ENCODE data around the gene NPIPA2.
"Not testable (repeated sequence)": the region's sequence is repeated elsewhere in the genome, so short reads cannot be mapped to it uniquely, and the experiment has no call there.

The NPIPA2 gene

DNA sequence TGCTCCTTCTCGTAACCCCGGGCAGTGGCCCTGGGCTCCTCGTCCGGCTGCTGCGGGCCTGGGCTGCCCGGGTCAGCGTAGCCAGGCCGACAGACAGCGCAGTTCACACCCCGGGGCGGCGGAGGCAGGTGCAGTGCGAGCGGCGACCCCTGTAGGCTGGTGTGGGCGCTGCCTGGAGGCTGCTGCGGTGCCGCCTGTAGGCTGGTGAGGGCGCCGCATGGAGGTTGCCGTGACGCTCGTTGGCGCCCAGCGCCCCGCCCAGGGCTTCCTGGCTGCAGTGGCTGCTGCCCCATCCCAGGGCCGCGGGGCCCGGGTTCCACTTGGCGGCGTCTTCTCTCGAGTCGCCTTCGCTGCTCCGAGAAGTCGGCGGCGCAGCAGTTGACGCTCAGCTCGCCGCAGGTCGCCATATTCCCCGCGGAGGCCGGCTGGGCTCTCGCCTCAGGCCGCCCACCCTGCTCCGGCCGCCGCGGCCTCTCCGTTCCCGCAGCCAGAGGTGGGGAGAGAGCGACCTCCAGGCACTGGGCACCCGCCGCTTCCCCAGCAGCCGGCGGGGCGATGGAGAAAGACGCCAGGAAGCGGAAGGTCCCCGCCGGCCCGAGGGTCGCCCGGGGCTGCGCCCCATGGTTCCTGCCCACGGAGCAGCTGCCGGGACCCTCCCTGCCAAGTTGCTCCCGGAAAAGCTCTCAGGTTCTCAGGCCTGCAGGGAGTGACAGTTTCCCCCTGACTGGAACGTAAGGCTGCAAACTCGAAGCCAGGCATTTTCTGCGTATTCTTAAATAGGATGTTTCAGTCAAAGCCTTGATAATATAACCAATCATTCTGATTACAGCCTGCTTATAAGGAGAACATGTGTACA, at the start of gene NPIPA2:
TSS of gene NPIPA2 (plus strand) at position 261 of the 856 bp plus-strand sequence. CDS start 5,533 bp downstream, outside the sequence.
- in situ Hi-C loops (cut with MboI; ENCODE audit: low pct_unique_long_range_greater_than_20kb, low sequenced_read_pairs, unreplicated experiment) = not testable (repeated sequence)

DNA sequence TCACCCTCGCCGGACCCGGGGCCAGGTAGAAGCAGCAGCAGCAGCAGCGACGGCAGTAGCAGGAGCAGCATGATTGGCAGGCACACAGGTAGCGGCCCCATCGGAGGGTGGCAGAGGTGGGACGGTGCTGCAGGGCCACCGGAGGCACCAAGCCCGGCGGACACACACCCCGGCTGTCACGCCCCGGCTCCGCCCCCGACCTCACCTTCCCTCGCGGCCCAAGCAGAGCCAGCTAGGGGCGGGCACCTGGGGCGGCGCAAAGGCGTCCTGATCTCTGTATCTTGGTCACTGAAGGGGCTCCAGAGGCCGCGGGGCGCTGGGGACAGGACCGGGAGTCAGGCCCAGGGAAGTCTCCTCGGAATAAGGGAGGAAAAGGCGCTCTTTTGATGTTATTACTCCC, 48.2 kb upstream of the NPIPA2 start, which contains the start of gene PLA2G10:
TSS of gene PLA2G10 (minus strand) at position 180 of the 400 bp plus-strand sequence. CDS start at position 101, 79 bp downstream.
- in situ Hi-C loops (cut with MboI; ENCODE audit: low pct_unique_long_range_greater_than_20kb, low sequenced_read_pairs, unreplicated experiment); DNase-seq (ENCODE audit: low spot score): not testable (repeated sequence)

More for the DNA sequence above, at the start of gene NPIPA2:
- DNase-seq (ENCODE audit: low spot score) = not testable (repeated sequence)

DNA sequence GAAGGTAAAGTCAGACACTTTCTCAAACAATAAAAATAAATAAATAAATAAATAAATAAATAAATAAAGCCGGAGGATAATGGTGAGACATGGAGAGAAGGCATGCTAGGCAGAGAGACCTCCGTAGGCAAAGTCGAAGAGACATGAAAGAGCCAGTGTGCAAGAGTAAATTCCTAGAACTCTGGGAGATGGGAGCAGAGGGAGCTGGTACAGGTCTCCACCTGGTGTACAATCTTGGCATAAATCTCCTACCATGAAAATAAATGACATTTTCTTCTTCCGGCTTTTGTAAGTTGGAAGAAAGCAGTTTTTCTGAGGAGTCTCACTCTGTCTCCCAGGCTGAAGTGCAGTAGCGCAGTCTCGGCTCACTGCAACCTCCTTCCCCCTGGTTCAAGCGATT, 40.5 kb upstream of the NPIPA2 start:
- in situ Hi-C loops (cut with MboI; ENCODE audit: low pct_unique_long_range_greater_than_20kb, low sequenced_read_pairs, unreplicated experiment); DNase-seq (ENCODE audit: low spot score): not testable (repeated sequence)

DNA sequence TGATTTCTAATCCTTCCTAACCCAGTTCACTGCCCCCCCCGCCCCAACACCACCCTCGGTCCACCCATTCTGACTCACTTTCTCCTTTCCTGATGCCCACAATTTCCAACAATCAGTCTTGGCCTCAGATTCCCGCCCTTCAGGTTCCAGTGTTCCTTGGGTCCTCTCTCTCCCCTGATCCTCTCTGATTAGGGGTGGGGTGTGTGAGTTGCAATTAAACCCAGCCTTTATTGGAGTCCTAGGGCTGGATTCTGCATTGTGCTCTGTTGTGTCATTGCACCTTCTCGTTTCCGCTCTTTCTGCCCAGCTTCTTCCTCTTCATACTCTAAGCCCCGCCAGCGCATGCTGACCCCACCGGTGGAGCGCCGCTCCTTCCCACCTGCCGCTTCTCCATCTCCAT, 39.7 kb upstream of the NPIPA2 start:
- not testable (repeated sequence) for DNase-seq (ENCODE audit: low spot score)

DNA sequence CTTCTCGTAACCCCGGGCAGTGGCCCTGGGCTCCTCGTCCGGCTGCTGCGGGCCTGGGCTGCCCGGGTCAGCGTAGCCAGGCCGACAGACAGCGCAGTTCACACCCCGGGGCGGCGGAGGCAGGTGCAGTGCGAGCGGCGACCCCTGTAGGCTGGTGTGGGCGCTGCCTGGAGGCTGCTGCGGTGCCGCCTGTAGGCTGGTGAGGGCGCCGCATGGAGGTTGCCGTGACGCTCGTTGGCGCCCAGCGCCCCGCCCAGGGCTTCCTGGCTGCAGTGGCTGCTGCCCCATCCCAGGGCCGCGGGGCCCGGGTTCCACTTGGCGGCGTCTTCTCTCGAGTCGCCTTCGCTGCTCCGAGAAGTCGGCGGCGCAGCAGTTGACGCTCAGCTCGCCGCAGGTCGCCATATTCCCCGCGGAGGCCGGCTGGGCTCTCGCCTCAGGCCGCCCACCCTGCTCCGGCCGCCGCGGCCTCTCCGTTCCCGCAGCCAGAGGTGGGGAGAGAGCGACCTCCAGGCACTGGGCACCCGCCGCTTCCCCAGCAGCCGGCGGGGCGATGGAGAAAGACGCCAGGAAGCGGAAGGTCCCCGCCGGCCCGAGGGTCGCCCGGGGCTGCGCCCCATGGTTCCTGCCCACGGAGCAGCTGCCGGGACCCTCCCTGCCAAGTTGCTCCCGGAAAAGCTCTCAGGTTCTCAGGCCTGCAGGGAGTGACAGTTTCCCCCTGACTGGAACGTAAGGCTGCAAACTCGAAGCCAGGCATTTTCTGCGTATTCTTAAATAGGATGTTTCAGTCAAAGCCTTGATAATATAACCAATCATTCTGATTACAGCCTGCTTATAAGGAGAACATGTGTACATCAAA, 38.9 kb upstream of the NPIPA2 start, which contains the start of gene NPIPA3:
TSS of gene NPIPA3 (plus strand) at position 256 of the 856 bp plus-strand sequence. CDS start 5,533 bp downstream, outside the sequence.
- in situ Hi-C loops (cut with MboI; ENCODE audit: low pct_unique_long_range_greater_than_20kb, low sequenced_read_pairs, unreplicated experiment) = not testable (repeated sequence)

More for the DNA sequence above, 39.7 kb upstream of the NPIPA2 start:
- in situ Hi-C loops (cut with MboI; ENCODE audit: low pct_unique_long_range_greater_than_20kb, low sequenced_read_pairs, unreplicated experiment) = not testable (repeated sequence)

DNA sequence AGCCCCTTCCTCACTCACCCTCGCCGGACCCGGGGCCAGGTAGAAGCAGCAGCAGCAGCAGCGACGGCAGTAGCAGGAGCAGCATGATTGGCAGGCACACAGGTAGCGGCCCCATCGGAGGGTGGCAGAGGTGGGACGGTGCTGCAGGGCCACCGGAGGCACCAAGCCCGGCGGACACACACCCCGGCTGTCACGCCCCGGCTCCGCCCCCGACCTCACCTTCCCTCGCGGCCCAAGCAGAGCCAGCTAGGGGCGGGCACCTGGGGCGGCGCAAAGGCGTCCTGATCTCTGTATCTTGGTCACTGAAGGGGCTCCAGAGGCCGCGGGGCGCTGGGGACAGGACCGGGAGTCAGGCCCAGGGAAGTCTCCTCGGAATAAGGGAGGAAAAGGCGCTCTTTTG, 9.1 kb upstream of the NPIPA2 start:
- in situ Hi-C loops (cut with MboI; ENCODE audit: low pct_unique_long_range_greater_than_20kb, low sequenced_read_pairs, unreplicated experiment); DNase-seq (ENCODE audit: low spot score): not testable (repeated sequence)

More for the DNA sequence above, 38.9 kb upstream of the NPIPA2 start, which contains the start of gene NPIPA3:
- DNase-seq (ENCODE audit: low spot score) = not testable (repeated sequence)

DNA sequence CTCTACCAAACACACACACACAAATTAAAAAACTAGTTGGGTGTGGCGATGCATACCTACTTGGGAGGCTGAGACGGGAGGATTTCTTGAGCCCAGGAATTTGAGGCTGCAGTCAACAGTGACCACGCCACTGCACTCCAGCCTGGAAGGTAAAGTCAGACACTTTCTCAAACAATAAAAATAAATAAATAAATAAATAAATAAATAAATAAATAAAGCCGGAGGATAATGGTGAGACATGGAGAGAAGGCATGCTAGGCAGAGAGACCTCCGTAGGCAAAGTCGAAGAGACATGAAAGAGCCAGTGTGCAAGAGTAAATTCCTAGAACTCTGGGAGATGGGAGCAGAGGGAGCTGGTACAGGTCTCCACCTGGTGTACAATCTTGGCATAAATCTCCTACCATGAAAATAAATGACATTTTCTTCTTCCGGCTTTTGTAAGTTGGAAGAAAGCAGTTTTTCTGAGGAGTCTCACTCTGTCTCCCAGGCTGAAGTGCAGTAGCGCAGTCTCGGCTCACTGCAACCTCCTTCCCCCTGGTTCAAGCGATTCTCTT, 1.4 kb upstream of the NPIPA2 start:
- in situ Hi-C loops (cut with MboI; ENCODE audit: low pct_unique_long_range_greater_than_20kb, low sequenced_read_pairs, unreplicated experiment); DNase-seq (ENCODE audit: low spot score): not testable (repeated sequence)

DNA sequence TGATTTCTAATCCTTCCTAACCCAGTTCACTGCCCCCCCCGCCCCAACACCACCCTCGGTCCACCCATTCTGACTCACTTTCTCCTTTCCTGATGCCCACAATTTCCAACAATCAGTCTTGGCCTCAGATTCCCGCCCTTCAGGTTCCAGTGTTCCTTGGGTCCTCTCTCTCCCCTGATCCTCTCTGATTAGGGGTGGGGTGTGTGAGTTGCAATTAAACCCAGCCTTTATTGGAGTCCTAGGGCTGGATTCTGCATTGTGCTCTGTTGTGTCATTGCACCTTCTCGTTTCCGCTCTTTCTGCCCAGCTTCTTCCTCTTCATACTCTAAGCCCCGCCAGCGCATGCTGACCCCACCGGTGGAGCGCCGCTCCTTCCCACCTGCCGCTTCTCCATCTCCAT, 539 bp upstream of the NPIPA2 start:
- in situ Hi-C loops (cut with MboI; ENCODE audit: low pct_unique_long_range_greater_than_20kb, low sequenced_read_pairs, unreplicated experiment) = not testable (repeated sequence)

DNA sequence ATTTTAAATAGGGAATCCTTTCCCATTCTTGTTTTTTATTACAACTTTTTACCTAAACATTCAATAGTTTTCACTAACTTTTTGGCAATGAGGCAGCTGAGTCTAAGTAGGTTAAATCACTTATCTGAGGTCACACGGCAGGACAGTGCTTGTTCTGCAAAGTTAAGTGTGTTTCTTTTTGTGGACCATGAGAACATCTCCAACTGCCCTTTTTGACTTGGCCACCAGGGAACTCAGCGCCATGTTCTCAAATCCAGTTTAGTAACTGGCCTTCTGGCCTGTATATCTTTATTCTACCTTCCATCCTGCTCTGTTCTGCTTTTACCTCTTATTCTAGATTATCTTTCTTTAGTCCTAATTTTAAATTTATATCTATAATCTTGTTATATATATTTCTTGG, 31.3 kb downstream of the NPIPA2 start:
- DNase-seq (ENCODE audit: low spot score); in situ Hi-C loops (cut with MboI; ENCODE audit: low pct_unique_long_range_greater_than_20kb, low sequenced_read_pairs, unreplicated experiment): not testable (repeated sequence)

More for the DNA sequence above, 539 bp upstream of the NPIPA2 start:
- DNase-seq (ENCODE audit: low spot score) = not testable (repeated sequence)

DNA sequence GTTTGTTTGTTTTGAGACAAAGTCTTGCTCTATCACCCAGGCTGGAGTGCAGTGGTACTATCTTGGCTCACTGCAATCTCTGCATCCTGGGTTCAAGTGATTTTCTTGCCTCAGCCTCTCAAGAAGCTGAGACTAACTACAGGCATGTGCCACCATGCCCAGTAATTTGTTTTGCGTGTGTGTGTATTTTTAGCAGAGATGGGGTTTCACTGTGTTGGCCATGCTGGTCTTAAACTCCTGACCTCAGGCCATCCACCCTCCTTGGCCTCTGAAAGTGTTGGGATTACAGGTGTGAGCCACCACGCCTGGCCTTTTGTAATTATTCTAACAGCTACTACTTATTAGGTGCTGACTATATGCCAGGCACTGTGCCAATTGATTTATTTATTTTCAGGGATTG, 33.3 kb downstream of the NPIPA2 start:
- DNase-seq (ENCODE audit: low spot score); in situ Hi-C loops (cut with MboI; ENCODE audit: low pct_unique_long_range_greater_than_20kb, low sequenced_read_pairs, unreplicated experiment): not testable (repeated sequence)

DNA sequence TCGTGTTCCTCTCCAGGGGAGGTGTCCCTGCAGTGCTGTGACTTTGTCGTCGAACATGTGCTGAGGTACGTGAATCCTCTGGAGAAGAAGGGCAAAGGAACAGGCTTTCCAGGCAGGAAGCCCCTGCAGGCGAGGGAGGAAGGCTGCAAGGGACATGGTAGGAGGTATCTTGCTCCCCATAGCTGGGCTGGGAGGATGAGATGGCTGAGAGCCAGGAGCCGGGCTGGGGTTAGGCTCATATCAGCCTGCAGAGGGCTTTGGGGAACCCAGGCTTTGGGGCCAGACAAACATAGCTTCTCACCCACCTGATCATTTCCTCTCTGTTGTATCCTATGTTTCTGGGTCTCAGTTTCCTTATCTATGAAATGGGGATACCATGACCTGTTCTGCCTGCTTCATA, 34.4 kb downstream of the NPIPA2 start:
- in situ Hi-C loops (cut with MboI; ENCODE audit: low pct_unique_long_range_greater_than_20kb, low sequenced_read_pairs, unreplicated experiment); DNase-seq (ENCODE audit: low spot score): not testable (repeated sequence)

DNA sequence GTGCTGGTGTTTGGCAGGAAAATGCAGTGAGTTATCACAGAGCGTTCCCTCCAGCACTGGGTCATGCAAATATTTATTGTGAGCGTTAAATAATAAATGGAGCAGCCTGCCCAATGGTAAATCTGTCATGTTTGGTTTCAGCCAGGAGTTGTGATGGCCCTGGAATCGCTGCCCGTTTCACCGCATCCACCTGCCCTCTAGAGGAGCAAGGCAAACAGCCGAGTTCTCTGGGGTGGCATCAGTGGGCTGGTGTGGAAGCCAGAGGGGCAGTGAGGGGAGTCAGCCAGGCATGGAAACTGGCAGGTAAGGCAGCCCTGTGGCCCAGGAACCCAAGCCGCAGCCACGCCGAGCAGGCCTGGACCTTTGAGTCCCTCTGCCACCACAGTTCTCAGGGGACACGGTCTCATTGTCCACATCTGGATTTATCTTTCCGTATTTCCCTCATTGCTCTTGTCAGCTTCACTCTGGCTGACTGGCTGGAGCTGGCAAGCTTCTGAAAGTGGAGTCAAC, 37.1 kb downstream of the NPIPA2 start:
- DNase-seq (ENCODE audit: low spot score); in situ Hi-C loops (cut with MboI; ENCODE audit: low pct_unique_long_range_greater_than_20kb, low sequenced_read_pairs, unreplicated experiment): not testable (repeated sequence)

DNA sequence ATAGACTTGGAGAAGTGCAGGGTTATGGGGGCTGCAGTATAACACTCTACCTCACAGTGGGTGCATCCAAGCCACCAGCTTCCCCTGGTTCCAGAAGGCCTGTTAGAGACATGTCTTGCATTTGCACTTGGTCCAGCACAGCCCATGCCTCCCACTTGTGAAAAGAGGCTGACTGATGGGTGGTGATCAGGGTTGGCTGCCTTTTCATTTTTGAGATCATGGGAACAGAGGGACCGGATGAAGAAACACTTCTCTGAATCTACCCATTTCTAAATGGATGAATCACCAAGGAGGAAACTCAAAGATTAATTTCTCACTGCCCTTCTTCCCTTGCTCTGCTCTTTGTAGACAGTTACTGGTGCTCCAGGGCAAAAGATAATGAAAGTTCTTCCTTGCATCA, 43.8 kb downstream of the NPIPA2 start:
- in situ Hi-C loops (cut with MboI; ENCODE audit: low pct_unique_long_range_greater_than_20kb, low sequenced_read_pairs, unreplicated experiment); DNase-seq (ENCODE audit: low spot score): not testable (repeated sequence)

DNA sequence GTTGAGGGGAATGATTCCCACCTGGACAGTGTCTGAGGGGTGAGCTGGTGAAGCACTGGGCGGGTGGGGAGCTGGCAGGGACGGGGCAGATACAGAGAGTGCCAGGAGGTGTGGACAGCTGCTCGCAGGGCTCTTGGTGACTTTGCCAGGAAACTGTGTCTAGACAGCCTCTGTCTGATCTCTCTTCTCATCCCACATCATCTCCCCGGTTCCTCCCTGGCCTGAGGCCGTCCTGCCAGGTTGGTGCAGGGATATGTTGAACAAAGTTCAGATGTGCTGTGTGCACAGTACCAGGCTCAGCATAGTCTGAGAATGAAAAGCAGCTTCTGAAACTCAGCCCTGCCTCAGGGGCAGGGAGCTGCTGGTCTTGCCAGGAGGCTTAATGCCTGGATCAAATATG, 47.2 kb downstream of the NPIPA2 start:
- DNase-seq (ENCODE audit: low spot score); in situ Hi-C loops (cut with MboI; ENCODE audit: low pct_unique_long_range_greater_than_20kb, low sequenced_read_pairs, unreplicated experiment): not testable (repeated sequence)

DNA sequence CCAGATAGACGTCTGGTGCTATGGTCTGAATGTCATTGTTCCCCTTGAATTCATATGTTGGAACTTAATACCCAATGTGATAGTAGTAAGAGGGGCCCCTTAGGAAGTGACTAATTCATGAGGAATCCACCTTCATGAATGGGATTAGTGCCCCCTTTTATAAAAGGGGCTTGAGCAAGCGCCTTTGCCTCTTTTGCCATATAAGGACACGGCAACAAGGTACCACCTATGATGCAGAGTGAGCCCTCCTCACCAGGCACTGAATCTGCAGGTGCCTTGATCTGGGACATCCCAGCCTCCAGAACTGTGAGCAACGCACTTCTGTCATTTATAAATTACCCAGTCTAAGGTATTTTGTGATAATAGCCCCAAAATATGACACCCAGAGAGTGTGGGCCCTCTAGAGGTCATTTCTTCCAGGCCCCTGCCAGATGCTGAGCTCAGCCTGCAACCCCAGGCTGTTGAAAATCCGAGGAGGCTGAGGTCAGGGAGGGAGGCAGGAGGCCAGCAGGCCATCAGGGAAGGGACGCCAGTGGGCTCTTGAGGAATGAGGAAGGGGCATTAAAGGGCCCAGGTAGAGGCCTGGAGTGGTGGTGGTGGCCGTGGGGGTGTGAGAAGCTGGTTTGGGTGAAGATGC, 48.1 kb downstream of the NPIPA2 start:
- DNase-seq (ENCODE audit: low spot score); in situ Hi-C loops (cut with MboI; ENCODE audit: low pct_unique_long_range_greater_than_20kb, low sequenced_read_pairs, unreplicated experiment): not testable (repeated sequence)

DNA sequence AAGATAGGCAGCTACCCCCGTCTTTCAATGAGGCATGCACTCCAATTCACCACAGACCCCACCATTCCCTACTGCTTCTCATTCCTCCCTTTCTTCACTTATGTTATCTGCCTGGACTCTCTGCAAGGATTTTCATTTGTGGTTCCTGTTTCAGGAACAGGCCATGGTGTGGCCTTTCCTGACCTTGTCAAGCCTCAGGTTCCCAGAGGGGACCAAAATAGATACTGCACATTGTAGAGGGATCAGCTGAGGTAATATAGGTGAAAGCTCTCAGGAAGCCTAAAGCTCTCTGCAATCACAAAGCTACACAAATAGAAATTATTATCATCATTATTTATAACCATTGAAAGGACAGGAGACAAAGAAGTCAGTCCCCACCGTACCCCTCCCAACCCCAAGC, 50.6 kb downstream of the NPIPA2 start:
- DNase-seq (ENCODE audit: low spot score); in situ Hi-C loops (cut with MboI; ENCODE audit: low pct_unique_long_range_greater_than_20kb, low sequenced_read_pairs, unreplicated experiment): not testable (repeated sequence)

DNA sequence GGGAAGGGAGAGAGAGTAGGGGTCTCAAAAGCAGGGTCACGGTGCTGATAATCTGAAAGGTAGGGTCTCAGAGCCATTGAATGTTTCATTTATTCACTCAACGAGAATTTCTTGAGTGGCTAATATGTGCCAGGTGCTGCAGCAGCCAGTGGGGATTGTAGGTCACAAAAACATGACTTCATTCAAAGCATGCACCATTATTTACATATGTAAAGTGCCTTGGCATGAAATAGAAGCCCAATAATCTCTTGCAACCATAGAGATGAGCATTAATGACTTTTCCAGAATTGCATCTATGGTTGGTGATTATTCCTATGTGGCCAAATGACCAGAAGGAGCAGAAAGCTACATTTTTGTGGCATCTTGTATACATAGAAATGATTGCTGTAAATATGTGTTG, 55.2 kb downstream of the NPIPA2 start:
- DNase-seq (ENCODE audit: low spot score); in situ Hi-C loops (cut with MboI; ENCODE audit: low pct_unique_long_range_greater_than_20kb, low sequenced_read_pairs, unreplicated experiment): not testable (repeated sequence)

All from GM13977 (cell line).